NCI-H510A (cell line): ENCODE measurements around the gene TNS1.

Source experiments
- DNase-seq: peaks from one replicate; lab custom pipeline; 2025; lab: John Stamatoyannopoulos, UW

The TNS1 gene

DNA sequence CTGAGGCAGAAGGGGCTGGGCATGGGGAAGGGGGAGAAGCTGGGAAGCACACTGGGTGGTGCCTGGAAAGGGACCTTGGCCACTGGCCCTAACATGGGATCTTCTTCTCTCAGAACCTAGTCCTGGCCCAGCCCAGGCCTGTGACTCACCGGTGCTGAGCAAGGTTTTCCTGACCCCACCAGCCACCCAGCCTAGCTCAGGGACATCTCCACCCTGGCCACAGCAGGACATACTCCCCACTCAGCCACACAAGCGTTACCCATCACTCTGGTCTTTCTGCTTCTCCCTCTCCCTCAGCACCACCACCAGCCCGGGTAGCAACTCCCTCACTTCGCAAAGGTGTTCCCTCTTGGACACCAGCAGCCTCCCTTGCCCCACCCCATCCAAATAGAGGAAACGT lies 22.8 kb downstream of the TNS1 start:
- no peak for DNase-seq

DNA sequence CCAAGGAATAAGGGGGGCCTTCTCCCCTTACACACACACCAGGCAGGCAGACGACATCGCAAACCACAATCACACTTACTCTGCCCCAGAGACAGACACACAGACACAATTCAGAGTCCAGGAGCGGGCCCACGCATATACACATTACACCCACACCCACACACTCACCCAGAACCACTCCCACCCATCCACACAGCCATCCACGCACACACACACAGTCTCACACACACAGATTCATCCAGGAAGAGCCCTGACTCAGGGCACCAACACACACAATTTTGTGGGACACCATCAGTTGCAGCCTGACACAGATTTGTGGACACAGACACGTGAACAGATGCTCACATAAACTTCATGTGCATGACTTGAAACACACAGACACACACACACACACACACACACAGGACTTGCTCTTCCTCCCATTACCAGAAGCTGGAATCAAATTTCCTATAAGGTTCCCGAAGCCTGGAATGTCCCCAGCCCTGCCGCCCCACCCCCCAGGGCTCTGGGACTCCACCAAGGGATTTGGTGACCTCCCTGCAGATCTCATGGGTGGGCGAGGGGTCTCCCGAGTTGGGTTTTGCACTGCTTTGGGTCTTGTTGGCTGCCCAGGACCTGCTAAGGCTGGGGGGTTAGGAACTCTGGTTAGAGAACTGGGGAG lies 23.5 kb downstream of the TNS1 start:
- no peak for DNase-seq

GRCh38 chr2:217978536-217979150 lies 24.2 kb downstream of the TNS1 start:
- no peak for DNase-seq

GRCh38 chr2:217977840-217978535 lies 24.8 kb downstream of the TNS1 start:
- no peak for DNase-seq

- DNase-seq: no peak
Observed at GRCh38 chr2:217976301-217976700, 26.5 kb downstream of the TNS1 start.

GRCh38 chr2:217975626-217976025 lies 27.2 kb downstream of the TNS1 start:
- DNase-seq: no peak

GRCh38 chr2:217974389-217975005 lies 28.3 kb downstream of the TNS1 start:
- DNase-seq: no peak

- DNase-seq: no peak
Observed at GRCh38 chr2:217973008-217973787, 29.6 kb downstream of the TNS1 start.

DNA sequence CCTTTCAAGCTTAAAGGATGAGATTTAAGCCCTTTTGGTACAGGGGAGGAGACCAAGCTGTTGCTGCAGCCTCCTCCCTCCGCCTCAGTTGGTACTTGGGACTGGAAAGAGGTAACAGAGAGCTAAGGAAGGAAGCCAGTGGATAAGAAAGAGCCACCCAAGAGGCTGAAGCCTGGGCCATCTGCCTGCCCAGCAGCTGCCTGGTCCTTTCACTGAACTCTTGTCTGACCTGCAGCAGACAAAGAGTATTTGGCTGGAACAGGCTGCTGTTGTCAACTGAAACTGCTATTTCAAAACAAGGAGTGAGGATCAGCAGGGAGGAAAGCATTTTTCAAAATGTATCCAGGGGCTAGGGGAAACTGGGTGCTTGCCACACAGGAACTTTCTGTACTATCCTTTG lies 30.3 kb downstream of the TNS1 start:
- no peak for DNase-seq

GRCh38 chr2:217972037-217972436 lies 30.8 kb downstream of the TNS1 start:
- DNase-seq: no peak

- no peak for DNase-seq
Observed at GRCh38 chr2:217971166-217971565, 31.6 kb downstream of the TNS1 start.

GRCh38 chr2:217970206-217970605 lies 32.6 kb downstream of the TNS1 start:
- DNase-seq: no peak

DNA sequence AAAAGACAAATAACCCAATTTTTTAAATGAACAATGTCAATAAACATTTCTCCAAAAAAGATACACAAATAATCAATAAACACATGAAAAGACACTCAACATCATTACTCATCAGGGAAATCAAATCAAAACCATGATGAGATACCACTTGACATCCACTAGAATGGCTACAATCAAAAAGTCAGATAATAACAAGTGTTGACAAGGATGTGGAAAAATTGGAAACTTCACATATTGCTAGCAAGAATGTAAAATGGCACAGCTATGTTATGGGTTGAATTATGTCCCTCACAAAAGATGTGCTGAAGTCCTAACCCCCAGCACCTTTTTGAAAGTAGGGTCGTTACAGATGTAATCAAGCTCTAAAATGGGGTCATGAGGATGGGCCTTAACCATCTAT lies 33.2 kb downstream of the TNS1 start:
- DNase-seq: no peak

GRCh38 chr2:217968023-217968422 lies 34.8 kb downstream of the TNS1 start:
- no peak for DNase-seq

DNA sequence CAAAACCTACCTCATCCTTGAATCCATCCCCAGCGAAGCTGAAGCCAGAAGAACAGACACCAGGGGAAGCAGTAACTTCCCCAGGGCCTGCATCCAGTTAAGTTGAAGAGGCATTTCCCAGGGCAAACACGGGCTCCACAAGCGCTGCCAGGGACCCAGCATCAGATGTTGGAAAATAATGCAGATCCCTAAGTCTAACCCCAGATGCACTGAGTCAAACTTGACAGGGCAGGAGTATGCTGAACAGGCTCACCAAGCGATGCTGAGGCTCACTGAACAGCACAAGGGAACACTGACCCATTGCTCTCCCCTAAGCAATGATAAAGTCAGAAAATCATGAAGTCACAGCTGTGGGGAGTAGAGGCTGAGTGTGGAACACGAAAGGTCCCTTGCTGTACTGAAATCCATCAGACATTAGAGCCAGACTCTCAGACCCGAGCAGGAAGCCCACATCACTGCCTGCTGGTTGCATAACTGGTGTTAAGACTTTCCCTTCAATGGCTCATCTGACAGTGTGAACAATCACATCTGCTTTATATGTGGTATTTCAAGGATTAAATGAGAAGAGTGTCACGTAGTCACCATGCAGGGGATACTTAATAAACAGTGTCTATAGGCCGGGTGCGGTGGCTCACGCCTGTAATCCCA lies 36.2 kb downstream of the TNS1 start:
- no peak for DNase-seq

DNA sequence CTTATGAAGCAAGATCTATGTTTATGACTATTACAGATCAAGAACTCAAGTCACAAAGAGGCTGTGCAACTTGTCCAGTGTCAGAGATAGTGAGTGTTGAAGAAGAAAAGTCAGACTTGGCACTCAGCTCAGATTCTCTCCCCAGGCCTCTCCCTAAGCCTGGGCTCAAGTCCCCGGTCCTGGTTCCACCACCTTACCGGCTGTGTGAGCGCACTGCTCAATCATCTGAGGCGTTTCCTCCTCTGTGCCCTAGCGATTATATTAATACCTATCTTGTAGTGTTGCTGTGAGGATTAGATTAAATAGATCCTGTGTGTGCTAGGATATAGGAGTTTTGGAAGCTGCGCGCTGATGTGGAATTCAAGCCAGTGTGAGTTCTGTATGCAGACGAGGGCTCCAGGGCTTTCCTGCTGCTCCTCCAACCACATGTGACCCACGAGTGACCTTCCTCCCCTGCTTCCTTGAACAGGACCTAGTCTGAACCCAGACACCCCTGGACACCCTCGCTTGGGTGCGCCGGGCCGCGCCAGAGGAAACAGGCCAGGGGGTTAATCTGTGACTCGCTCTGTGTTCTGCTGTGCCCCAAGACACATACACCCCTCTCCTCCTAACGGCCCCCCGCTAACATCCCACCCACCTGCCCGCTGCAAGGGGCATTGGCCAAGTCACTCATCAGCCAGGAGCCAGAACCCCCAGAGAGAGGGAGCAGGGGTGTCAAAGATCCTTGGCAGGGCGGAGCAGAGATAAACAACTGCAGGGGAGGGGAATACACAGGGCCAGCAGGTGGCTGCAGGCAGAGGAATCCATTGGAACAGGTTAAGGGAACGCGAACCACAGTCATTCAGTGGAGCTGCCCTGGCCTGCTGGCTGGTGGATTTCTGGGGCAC lies 38.3 kb downstream of the TNS1 start:
- peak; percentile 56 for DNase-seq

GRCh38 chr2:217960351-217960750 lies 42.4 kb downstream of the TNS1 start:
- DNase-seq: no peak

DNA sequence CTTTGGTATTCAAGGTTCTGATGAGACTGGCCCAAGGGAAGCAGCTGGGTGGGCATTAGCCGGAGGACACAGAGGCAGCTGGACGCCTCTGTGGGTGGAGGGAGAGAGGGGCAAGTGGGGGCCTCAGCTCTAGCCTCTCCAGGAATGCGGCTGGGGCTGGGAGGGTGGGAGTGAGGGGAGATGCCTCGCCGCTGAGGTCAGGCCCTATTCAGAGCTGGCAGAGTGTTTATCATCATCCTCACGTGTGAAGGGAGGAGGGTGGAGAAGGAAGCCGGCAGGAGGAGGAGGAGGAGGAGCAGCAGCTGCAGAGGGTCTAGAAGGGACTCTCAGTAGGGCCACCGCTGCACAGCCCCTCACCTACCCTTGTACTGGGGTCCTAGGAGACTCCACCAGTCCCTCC lies 43.1 kb downstream of the TNS1 start:
- DNase-seq: no peak

GRCh38 chr2:217958884-217959225 lies 43.9 kb downstream of the TNS1 start:
- no peak for DNase-seq

- DNase-seq: no peak
Observed at GRCh38 chr2:217958206-217958883, 44.5 kb downstream of the TNS1 start.
